NCI-H226 (cell line): ENCODE data around the gene PCNX2.
"Not testable (repeated sequence)": the region's sequence is repeated elsewhere in the genome, so short reads cannot be mapped to it uniquely, and the experiment has no call there.

Source experiments
- DNase-seq: peaks from one replicate; pipeline ENCODE4 v3.0.0-alpha.2; 2015

PCNX2 gene

DNA sequence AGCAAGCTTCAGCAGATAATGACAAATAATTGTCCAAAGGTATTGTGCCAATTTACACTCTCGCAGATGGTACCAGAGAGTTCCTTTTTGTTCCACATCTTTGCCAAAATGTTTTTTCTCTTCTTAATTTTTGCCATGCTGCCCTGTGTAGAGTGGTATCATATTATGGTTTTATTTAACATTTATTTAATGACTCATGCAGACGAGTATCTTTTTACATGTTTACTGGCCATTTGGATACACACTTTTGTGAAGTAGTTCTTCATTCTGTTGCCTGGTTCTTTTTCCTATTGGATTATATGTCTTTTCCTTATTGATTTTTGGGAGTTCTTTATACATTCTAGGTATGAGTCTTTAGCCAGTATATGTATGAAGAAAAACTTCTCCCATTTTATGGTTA lies 151.1 kb downstream of the PCNX2 start:
- no peak for DNase-seq

DNA sequence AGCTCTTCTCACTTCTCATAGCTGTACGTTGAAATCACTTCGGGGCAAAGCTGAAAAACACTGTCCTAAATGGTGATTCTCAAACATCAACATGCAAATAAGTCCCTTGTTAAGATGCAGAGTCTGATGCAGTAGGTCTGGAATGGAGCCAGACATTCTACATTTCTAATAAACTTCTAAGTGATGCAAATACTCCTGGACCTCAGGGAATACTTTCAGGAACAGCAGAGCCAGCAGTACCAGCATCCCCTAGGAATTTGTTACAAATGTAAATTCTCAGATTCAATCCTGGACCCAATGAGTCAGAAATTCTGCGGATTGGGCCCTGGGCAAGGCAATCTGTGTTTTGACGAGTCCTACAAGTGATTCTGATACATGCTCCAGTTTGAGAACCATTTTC lies 152.3 kb downstream of the PCNX2 start:
- no peak for DNase-seq

DNA sequence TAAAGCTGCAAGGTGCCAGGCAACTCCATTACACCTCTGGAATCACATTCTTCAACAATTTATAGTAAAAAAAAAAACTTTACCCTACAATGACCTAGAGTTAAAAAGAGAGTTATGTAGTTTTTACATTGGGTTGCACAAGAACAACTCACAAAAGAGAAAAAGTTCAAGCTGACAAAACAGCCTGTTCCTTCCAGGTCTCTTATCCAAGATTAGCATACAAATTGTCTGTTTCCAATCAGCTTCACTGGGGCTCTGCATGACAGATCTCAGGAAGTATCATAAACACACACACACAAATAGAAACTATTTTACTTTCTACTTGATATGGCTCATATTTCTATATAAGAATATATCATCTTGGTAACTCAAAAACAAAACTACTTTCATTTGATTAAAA lies 154.6 kb downstream of the PCNX2 start:
- DNase-seq = no peak

DNA sequence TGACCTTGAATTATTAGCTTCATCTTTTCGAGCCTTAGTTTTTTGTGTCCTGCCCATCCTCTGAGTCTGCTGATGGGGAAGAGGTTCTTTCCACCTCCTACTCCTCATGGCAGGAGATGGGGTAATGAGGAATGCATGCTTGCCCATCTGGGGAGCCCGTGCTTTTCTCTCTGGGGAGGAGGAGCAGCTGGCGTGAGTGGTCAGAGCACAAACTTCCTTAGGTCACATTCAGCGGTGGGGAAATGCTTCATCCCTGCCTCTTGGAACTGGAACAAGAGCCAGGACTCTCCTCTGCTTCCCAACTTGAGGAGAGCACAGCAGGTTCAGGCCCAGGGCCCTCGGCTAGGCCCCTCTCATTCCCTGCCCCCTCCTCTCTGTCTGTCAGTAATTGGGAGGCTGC lies 155.0 kb downstream of the PCNX2 start:
- no peak for DNase-seq

DNA sequence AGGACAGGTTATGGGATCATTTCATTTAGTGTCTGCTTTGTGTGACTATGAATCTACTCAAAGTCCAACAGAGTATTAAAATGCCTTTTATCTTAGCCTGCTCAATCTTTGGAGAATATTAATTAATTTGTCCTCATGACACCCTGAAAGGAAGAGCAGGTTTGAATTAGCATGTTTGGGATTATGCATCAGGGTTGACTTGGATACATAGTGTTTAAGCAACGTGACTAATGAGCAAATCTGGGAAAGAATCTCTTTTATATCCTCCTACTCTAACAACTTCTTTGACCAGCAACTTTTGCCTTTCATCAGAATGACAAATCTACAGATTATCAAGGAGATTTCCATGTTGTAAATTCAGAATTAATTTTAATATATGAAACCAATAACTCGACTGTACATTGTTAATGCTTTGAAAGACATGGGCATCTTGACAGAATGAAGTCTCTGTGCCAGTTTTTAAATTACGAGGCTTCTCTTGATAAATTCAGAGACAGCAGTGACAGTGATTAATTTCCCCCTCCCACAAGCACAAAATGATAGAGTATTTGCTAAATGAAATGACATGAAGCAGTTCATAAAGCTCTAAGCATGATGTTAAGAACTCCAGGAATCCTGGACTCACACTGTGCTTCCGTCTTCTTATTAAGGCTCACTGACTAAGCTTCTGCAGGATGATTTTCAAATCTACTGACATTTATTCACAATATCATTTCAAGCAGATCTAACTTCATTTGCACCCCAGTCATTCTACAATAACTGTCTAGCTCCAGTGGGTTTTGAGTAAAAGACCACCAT lies 156.5 kb downstream of the PCNX2 start:
- no peak for DNase-seq

DNA sequence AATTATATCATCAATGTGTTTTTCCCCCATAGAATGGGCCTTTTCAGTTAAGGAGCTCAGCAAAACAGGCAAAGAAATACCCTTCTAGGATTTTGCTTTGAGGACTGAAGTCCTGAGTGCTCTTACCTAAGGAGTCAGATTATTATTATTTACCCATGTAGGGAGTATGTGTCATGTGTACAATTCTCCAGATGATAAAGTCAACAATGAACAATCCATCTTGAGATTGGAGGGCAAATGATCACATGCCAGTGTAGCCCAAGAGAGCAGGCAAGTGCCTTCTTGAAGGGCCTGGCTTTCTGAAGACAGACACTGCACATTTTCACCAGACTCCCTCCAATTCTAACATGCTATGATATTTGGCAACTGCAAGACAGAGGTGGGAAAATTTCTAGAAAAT lies 159.7 kb downstream of the PCNX2 start:
- DNase-seq = no peak

DNA sequence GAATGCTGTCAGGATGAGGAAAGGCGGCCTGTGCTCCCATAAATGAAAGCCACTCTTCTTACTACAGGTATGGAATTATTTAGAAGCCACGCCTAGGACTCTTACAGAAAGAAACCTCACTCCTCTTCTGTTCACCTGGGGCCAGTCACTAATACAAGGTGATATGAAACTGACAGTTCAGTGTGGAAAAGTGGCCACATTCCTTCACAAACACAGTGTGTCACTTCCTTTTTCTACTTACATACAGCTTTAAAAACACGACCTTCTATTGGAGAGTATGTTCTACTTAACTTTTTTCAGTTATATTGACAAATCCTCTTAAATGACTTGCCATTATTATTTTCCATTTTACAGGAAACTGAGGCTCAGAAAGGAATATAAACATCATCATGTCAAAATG lies 163.1 kb downstream of the PCNX2 start:
- no peak for DNase-seq

DNA sequence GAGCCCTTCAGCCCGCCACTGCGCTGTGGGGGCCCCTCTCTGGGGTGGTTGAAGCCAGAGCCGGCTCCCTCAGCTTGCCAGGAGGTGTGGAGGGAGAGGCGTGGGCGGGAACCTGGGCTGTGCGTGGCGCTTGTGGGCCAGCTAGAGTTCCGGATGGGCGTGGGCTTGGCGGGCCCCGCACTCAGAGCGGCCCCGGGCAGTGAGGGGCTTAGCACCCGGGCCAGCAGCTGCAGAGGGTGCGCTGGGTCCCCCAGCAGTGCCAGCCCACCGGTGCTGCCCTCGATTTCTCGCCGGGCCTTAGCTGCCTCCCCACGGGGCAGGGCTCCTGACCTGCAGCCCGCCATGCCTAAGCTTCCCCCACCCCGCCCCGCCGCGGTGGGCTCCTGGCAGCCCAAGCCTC lies 166.5 kb downstream of the PCNX2 start:
- DNase-seq = not testable (repeated sequence)

DNA sequence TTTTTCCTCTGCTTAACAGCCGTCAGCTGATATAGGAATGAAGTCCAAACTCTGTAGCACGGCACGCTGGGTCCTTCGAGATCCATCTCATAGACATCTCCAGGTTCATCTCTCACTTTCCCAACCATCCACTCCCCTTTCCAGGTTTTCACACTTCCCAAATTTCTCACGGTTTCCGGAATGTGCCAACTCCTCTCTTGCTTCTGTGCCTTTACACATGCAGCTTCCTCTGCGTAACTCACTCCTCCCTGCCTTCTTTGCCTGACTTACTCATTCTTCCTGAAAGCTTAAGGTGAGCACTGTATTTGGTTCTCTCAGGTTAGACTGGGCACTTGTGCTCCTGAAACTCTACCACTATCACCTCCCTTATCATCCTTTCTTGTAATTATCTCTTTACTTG lies 168.4 kb downstream of the PCNX2 start:
- DNase-seq = no peak

DNA sequence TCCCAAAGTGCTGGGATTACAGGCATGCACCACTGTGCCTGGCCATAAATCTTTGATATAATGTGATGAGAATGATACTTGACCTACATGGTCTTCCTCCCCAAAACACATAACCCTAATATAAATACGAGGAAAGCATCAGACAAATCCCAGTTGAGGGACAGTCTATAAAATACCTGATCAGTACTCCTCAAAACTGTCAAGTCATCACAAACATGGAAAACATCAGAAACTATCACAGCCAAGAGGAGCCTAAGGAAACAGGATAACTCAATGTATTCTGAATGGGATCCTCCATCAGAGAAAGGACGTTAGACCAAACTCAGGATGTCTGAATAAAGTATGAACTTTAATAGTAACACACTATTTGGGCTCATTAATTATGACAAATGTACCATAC lies 172.7 kb downstream of the PCNX2 start:
- no peak for DNase-seq

DNA sequence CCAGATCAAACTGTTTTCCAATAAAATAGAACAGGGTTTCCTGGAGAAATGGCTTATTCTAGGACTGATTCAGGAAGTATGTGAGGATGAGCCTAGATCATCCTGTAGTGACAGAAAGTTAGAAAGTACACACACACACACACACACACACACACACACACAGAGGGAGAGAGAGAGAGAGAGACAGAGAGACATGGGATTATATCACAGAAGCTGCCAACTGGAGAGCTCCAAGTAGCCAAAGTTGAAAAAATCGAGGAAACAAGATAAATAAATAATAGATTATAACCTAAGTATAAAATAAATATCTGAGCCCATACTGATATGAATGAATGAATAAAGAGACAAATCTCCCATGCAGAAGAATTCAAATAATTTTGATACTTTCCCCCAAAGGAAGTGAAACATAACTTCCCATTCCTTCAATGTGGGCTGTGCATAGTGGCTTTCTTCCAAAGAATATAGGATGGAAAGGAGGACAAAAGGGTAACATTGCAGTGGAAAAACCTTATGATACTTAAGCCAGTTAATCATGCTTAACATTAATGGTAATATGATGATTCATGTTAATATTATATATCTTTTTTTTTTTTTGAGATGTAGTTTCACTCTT lies 173.5 kb downstream of the PCNX2 start:
- DNase-seq = no peak

DNA sequence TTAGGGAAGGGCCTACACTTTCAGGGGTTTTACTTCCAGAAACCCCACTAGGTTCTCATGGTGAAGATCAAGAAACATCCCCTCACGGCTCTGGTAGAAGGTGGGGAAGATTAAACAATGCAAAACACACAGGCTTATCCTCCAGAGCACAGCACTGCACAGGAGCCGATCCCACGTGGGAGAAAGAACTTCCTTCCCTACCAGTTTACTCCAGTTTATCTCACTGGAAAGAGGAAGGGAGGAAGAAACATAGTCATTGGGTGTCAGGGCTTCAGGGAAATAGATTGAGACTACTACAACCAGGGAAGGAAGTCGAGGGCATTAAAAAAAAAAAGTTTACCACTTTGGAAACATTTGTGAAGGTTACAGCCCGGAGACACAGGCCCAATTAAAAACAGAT lies 180.7 kb downstream of the PCNX2 start:
- DNase-seq = no peak

DNA sequence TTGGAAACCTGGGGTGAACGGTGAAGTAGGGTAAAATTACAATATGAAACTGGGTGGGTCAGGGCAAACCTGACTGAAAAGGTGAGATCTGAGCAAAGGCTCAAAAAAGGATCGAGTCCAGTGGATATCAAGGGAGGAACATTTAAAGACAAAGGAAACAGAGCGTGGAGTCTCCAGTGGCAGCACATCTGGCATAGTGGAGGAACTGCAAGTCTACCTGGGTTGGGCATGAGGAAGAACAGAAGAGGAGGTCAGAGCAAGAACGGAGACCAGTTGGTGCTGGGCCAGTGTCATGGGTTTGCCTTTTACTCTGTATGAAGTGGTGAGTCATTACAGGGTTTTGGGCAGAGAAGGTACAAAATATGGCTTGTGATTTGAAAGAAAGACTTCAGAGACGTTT lies 181.4 kb downstream of the PCNX2 start:
- no peak for DNase-seq

DNA sequence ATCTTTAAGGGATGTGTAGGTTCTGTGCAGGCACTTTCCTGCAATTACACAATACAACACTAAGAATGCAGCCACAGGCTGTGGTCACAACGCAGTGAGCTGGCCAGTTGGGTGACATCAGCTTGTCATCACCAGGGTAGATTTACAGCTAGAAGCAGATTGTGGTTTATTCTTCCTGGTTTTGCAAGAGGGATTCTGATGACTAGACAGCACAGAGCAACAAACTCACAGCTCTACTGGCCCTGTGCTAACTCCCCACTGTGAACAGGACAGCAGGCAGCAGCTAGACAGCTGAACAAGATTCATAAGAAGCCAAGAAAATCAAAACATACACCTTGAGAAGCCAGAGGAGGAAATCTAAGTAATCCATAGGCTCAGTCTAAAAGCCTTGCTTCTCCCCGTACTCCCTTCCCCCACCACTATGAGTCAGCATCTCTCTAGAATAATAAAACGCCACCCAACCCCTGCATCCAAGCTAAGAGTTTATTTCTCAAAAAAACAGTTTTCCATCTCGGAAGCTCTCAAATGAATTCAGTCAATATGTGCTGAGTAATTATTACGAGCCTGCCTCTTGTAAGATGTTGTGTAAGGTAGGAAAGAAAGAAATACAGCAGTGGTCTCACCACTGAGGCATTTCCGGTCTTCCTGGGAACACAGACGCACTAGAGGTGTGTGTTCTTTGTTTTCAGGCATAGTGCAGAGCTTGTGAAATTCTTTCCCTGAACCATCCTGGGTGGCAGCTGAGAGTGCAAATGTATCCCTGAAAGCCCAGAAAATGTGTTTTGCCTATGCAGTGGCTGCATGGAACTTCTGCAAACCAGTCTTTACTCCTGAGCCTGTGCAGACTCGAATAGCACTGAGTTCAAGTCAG lies 182.3 kb downstream of the PCNX2 start:
- DNase-seq = peak; percentile 84

DNA sequence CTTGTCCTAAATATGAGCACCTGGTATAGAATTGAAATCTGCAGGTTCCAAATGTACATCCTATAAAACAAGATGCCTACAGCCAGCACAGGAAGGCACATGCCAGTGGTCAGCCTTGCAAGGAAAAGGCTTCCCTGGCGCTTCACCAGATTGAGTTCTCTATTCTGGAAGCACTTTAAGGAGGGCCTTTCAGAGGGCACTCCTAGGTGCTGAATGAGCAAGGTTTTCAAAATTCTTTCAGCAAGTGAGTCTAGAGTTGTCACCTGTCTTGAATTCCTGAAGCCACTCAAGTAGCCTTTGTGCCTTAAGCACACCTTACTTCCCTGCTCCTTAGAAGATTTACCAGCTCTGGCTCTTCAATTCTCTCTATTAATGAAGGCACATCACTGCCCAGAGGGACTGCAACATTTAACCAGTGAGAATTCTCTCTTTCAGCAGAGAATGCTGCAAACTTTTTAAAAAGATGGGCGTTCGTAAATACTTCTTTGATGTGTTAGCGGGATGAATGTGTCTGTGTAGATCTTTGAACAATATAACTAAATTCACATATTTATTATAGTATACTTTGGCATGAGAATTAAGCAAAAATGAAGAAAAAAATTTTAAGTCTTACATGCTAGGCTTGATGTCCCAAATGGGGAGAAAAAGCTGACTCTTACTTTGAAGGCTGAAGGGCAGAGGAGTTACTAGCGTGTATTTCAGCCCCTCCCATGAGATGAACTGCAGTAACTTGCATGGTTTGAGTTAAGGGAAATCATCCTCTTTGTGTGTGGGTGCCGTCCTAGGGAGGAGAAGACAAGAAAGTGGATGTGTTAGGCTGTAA lies 183.1 kb downstream of the PCNX2 start:
- peak; percentile 90 for DNase-seq

DNA sequence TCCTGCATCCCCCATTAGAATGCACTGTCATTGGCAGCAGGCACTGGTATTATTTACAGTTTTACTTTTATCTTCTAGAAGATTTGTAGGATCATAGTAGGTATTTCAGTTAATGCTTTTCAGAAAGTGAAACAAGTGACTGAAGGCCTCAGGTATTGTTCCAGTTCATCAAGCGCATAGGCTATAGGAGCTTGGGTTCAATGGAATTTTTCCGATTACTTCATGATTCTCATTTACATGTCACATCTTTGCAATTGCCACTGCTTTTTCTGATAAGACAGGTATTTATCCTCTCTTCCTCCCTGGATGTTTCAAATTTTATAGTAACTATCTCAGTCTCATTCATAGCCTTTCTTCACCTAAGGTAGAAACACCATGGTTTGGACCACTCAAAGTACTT lies 183.8 kb downstream of the PCNX2 start:
- DNase-seq = no peak

DNA sequence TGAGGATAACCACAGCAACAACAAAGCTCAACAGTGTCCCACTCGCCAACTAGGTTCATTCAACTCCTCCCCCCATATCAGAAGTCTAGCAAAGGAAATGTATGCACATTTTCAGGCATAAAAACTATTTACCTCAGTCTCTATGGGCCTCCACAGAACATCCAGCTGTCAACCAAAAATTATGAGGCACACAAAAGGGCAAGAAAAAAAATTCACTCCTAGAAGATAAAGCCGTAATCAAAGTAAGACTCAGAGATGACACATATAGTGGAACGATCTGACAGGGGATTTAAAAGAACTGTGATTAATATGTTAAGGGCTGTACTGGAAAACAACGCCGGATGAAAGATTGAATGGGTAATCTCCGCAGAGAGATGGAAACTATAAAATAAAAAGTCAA lies 186.4 kb downstream of the PCNX2 start:
- peak; percentile 66 for DNase-seq

DNA sequence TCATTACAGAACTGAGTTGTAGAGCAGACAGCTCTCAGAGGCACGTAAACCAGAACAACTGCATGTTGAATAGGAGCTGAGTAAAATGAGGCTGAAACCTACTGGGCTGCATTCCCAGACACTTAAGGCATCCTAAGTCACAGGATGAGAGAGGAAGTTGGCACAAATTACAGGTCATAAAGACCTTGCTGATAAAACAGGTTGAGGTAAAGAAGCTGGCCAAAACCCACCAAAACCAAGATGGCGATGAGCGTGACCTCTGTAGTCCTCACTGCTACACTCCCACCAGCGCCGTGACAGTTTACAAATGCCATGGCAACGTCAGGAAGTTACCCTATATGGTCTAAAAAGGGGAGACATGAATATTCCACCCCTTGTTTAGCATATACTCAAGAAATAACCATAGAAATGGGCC lies 187.8 kb downstream of the PCNX2 start:
- DNase-seq = peak; percentile 37

DNA sequence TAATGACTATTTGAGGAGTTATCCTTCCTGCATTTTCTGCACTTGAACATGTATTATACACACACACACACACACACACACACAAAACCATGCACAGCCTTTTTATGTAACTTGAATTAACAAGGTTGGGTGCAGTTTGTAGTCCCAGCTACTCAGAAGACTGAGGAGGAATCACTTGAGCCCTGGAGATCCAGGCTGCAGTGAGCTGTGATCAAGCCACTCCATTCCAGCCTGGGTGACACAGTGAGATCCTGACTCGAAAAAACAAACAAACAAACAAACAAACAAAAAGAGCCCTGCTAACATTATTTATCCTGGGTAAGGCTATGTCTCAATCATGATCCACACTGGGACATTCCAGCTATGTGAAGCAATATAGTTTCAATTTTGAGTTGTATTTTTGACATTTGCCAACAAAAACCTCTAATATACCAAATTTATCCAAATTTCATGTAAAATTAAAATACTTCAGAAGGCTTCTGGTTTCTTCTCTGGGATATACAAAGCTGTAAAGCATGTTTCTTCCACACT lies 188.3 kb downstream of the PCNX2 start:
- DNase-seq = no peak

DNA sequence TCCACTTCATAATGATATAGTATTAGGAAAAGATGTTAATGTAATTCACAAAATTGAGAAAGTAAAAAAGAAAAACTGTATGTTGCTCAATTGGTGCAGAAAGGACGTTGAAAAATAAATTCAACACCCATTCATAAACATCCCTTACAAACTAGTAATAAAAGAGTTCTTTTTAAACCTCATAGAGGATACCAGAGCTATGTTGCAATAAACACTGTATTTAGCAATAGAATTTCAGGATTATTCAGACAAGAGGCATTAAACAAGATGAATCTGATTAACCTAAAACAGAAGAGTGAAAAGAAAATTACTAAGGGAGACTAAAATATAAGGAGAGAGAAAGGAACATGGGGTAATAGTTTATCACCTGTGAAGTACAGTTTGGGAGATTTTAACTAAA lies 190.3 kb downstream of the PCNX2 start:
- DNase-seq = no peak

DNA sequence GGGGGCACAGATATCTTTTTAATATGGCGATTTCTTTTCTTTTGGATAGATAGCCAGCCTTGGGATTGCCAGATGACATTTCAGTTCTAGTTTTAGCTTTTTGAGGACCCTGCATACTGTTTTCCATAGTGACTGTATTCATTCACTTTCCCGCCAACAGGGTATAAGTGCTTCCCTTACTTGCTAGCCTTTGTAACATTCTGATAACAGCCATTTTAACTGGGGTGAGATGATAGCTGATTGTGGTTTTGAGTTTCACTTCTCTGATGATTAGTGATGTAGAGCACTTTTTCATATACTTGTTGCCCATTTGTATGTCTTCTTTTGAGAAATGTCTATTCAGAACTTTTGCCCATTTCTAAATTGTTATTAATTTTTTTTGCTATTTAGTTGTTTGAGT lies 193.2 kb downstream of the PCNX2 start:
- DNase-seq = no peak

DNA sequence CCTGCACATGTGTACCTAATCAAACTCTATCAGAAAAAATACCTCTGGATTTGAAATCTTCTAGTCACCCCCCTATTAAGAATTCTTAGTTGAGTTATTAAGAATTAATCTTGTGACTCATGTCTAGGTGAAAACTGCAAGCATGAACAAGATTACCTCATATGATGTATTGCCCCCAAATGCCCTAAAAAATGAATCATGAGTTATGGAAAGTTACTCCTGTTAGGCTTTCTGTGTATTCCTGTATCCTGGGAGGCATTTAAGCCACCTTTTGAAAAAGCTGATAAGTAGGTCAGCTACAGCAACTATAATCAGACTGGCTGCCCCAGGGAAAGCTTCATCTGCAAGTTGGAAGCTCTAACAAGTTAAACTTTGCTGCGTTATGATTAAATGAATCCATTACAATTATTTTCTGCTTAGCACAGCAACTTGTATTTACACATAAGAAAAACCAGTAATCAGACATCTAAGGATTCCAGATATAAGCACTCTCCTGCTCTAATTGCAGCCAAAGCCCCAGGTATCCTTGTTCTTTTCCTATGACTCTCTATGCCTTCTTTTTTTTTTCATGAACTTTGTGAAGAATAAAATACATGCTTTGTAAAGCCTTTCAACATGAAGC lies 197.5 kb downstream of the PCNX2 start:
- peak; percentile 81 for DNase-seq
